Right lobe of liver (tissue), 4 donors: ENCODE measurements around the gene HIP1.

ENCODE experiments used
- POLR2A ChIP-seq: fragments of 450-650 bp; IDR thresholded peaks from one replicate; pipeline ENCODE4 v1.6.1; 2017; ENCODE audit warnings: antibody characterized with exemption, mild to moderate bottlenecking
- TF ChIP-seq, protein P1 (sequence below), 4 donors: fragments of 200-600 bp in 3 of 4; fragments of 450-650 bp in 1 of 4; IDR thresholded peaks; one replicate each; pipeline versions ENCODE4 v1.5.1 to v1.8.0; 2016 to 2022; ENCODE audit warnings: antibody characterized with exemption in 4 of 4, mild to moderate bottlenecking in 2 of 4
- donor health status: DM: no; HTN: no; CAD: no.
- donor health status: DM: no; HTN: no; CAD: no.
- donor health status: DM: no; HTN: yes; CAD: no.

- TF ChIP-seq, protein P1, sequence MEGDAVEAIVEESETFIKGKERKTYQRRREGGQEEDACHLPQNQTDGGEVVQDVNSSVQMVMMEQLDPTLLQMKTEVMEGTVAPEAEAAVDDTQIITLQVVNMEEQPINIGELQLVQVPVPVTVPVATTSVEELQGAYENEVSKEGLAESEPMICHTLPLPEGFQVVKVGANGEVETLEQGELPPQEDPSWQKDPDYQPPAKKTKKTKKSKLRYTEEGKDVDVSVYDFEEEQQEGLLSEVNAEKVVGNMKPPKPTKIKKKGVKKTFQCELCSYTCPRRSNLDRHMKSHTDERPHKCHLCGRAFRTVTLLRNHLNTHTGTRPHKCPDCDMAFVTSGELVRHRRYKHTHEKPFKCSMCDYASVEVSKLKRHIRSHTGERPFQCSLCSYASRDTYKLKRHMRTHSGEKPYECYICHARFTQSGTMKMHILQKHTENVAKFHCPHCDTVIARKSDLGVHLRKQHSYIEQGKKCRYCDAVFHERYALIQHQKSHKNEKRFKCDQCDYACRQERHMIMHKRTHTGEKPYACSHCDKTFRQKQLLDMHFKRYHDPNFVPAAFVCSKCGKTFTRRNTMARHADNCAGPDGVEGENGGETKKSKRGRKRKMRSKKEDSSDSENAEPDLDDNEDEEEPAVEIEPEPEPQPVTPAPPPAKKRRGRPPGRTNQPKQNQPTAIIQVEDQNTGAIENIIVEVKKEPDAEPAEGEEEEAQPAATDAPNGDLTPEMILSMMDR (IDR thresholded peaks at IDR 0.05): no peak
- TF ChIP-seq POLR2A: no peak
These were observed 21.6 kb downstream of the HIP1 start for GRCh38 chr7:75716992-75717626.
